ENCODE results near the gene NXN. TPM values are rescaled to one million over a fixed set of nuclear protein-coding genes. Genes with fewer than 3 reads are reported as not detected.

The NXN gene
- polyA plus RNA-seq, 1 of the 3 experiments (the other 2 are of a cell fraction) = 23.9 TPM

DNA sequence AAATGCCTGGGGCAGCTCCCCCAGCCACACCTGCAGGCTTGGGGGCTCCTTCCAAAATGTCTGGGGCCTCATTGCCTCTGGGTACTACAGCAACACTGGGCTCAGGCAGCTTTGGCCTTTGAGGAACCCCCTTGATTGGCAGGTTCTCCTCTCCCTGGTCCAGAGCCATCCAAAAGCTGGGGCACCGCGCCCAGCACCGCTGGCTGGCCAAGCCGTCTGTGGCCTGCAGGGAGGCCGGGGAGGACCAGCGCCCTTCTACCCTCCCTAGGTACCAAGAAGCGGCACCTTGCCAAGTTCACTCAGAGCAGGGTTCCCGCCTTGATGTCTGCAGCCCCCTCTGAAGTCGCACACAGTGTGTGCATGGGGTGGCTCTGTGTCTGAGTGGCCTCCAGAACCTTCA is 47.5 kb upstream of the NXN start (continued):
- TF ChIP-seq, protein P1, sequence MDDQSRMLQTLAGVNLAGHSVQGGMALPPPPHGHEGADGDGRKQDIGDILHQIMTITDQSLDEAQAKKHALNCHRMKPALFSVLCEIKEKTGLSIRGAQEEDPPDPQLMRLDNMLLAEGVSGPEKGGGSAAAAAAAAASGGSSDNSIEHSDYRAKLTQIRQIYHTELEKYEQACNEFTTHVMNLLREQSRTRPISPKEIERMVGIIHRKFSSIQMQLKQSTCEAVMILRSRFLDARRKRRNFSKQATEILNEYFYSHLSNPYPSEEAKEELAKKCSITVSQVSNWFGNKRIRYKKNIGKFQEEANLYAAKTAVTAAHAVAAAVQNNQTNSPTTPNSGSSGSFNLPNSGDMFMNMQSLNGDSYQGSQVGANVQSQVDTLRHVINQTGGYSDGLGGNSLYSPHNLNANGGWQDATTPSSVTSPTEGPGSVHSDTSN (IDR thresholded peaks at IDR 0.05) = no peak
- TF ChIP-seq MEF2A (IDR thresholded peaks at IDR 0.05; ENCODE audit: borderline replicate concordance, low read depth) = no peak
- TF ChIP-seq SMC3 (IDR thresholded peaks at IDR 0.05; ENCODE audit: low read depth, low read length) = no peak
- TF ChIP-seq EZH2phosphoT487 (IDR thresholded peaks at IDR 0.05; ENCODE audit: borderline replicate concordance, low read depth) = no peak
- TF ChIP-seq RFX5 (IDR thresholded peaks at IDR 0.05; ENCODE audit: low read length) = no peak
- no peak for TF ChIP-seq RCOR1 (IDR thresholded peaks at IDR 0.05; ENCODE audit: low read length)
- TF ChIP-seq GATA2 (CRISPR knock-in tag; IDR thresholded peaks at IDR 0.05) = no peak
- no peak for TF ChIP-seq FOXJ3 (CRISPR knock-in tag; IDR thresholded peaks at IDR 0.05)
- TF ChIP-seq, protein P2, sequence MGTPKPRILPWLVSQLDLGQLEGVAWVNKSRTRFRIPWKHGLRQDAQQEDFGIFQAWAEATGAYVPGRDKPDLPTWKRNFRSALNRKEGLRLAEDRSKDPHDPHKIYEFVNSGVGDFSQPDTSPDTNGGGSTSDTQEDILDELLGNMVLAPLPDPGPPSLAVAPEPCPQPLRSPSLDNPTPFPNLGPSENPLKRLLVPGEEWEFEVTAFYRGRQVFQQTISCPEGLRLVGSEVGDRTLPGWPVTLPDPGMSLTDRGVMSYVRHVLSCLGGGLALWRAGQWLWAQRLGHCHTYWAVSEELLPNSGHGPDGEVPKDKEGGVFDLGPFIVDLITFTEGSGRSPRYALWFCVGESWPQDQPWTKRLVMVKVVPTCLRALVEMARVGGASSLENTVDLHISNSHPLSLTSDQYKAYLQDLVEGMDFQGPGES (IDR thresholded peaks at IDR 0.05; ENCODE audit: low read depth, low read length) = no peak

DNA sequence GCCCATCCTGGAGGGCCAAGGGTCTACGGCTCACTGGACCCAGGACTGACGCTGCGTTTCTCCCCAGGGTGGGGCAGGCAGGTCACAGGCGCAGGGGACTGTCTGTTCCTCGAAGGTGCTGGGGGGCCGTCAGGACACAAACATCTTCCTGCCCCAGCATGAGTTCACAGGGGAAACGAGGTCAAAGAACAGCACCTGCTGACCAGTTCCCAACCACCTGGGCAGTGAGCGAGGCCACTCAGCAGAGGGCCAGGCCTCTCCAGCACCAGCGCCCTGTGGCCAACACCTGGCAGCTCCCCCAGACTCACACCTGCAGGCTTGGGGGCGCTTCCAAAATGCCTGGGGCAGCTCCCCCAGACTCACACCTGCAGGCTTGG is 47.0 kb upstream of the NXN start:
- H3K27ac ChIP-seq (ENCODE audit: low read depth in 2 of 2, low read length in 1 of 2) = no peak overlapping the region
- H3K9me2 ChIP-seq = no peaks in the 10 kb centered on the region
- peaks cover 9% of the 10 kb centered on the region for H3K79me2 ChIP-seq (ENCODE audit: insufficient read depth)
- TF ChIP-seq, protein P3, sequence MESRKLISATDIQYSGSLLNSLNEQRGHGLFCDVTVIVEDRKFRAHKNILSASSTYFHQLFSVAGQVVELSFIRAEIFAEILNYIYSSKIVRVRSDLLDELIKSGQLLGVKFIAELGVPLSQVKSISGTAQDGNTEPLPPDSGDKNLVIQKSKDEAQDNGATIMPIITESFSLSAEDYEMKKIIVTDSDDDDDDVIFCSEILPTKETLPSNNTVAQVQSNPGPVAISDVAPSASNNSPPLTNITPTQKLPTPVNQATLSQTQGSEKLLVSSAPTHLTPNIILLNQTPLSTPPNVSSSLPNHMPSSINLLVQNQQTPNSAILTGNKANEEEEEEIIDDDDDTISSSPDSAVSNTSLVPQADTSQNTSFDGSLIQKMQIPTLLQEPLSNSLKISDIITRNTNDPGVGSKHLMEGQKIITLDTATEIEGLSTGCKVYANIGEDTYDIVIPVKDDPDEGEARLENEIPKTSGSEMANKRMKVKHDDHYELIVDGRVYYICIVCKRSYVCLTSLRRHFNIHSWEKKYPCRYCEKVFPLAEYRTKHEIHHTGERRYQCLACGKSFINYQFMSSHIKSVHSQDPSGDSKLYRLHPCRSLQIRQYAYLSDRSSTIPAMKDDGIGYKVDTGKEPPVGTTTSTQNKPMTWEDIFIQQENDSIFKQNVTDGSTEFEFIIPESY (IDR thresholded peaks at IDR 0.05; ENCODE audit: borderline replicate concordance, low read depth) = no peak
- H3K4me1 ChIP-seq (ENCODE audit: control insufficient read depth in 1 of 2, insufficient read depth in 2 of 2, low read depth in 1 of 2, low read length in 1 of 2) = peaks cover 0 to 21% of the 10 kb centered on the region in 2 experiments; a peak in 1 of 4 replicates
- peaks cover 19% of the 10 kb centered on the region for H4K20me1 ChIP-seq (ENCODE audit: insufficient read depth)
- POLR2A ChIA-PET = no interaction called here
- CTCF ChIA-PET = interaction anchor here (6.3 kb wide), 1 partner anchor 30 kb away, joined by 41 read pairs; no protein-coding TSS in a partner anchor
- no peak overlapping the region for H3K4me2 ChIP-seq
- DNase-seq = no peak
- no peak overlapping the region for H3K9ac ChIP-seq
- no peaks in the 10 kb centered on the region for H3K9me3 ChIP-seq
- H3F3A ChIP-seq (replicated peaks; ENCODE audit: insufficient read depth) = peaks cover 6% of the 10 kb centered on the region
- peaks cover 2 to 14% of the 10 kb centered on the region in 2 experiments for H3K36me3 ChIP-seq (replicated peaks in 1 of 2; ENCODE audit: control insufficient read depth in 1 of 2, insufficient read depth in 2 of 2, low read length in 1 of 2)
- H3K4me3 ChIP-seq (ENCODE audit: low read depth in 2 of 2, low read length in 1 of 2) = no peak overlapping the region
- WGBS (ENCODE audit: low lambda C conversion rate) = 96% methylated on average over 8 of the region's 10 CpGs
- no peak overlapping the region for H2AFZ ChIP-seq (ENCODE audit: low read depth)
- no peaks in the 10 kb centered on the region for H3K27me3 ChIP-seq (ENCODE audit: insufficient read depth)
